T-helper 1 cell treated with Interleukin-12 subunit alpha and Interleukin-12 subunit beta and Interleukin-4 antibody, amounts not matched to agents 30 μg/mL and 1 μg/mL, for 36 hours (primary cell): ENCODE results near the gene FAM177A1.
"Not testable (repeated sequence)": the region's sequence is repeated elsewhere in the genome, so short reads cannot be mapped to it uniquely, and the experiment has no call there.

ENCODE experiments used
- H3K27ac Mint-ChIP-seq: one replicate; pipeline ENCODE4 v1.8.0; 2021; ENCODE audit warnings: mild to moderate bottlenecking, mixed read lengths
- H3K27me3 Mint-ChIP-seq: one replicate; pipeline ENCODE4 v1.8.0; 2021; ENCODE audit warnings: low read depth, mixed read lengths
- H3K36me3 Mint-ChIP-seq: one replicate; pipeline ENCODE4 v1.8.0; 2021; ENCODE audit warnings: low read depth, mixed read lengths
- H3K4me1 Mint-ChIP-seq: one replicate; pipeline ENCODE4 v1.8.0; 2021; ENCODE audit warnings: low read depth, mixed read lengths
- H3K4me3 Mint-ChIP-seq: one replicate; pipeline ENCODE4 v1.8.0; 2021; ENCODE audit warnings: mild to moderate bottlenecking, moderate library complexity, mixed read lengths
- H3K9me3 Mint-ChIP-seq: one replicate; pipeline ENCODE4 v1.8.0; 2021; ENCODE audit warnings: mixed read lengths

The FAM177A1 gene

DNA sequence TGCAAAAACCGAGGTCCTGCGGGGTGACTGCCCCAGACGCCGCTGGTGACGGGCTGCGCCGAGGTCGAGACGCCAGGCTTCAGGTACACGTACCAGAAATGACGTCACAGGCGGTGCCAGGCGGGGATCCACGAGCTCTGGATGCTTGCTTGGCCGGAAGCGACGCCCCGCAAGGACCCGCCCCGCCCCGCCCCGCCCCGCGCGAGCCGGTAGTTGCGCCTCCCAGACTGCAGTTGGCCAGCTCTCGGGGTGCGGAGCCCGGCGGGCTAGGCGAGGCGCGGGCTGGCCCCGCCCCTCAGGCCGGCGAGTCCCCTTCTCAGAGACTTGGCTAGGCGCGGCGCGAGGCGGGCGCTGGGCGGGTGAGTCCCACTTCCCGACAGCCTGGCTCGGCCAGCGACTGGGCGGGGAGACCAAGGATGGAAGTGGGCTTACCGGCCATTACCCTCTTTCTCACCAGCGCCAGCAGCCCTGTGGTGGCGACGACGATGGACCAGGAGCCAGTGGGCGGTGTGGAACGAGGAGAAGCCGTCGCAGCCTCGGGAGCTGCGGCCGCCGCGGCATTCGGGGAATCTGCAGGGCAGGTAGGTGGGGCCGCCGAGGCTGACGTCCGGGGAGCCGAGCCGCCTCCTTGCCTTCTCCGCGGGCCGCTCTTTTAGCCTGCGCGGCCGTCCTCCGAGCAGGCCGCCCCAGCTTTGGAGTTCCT lies at the start of gene FAM177A1:
Gene FAM177A1, plus strand, starts transcription at position 225 of the 703 bp plus-strand sequence. Its CDS starts 192 bp downstream, at position 417.
- H3K4me1 Mint-ChIP-seq = peaks cover 25% of the 10 kb centered on the region
- no peaks in the 10 kb centered on the region for H3K27me3 Mint-ChIP-seq
- H3K9me3 Mint-ChIP-seq = no peaks in the 10 kb centered on the region
- H3K36me3 Mint-ChIP-seq = peaks cover 15% of the 10 kb centered on the region
- H3K4me3 Mint-ChIP-seq = peak within 1 kb of the TSS; percentile 89
- H3K27ac Mint-ChIP-seq = peak within 1 kb of the TSS; percentile 98

GRCh38 chr14:34997762-34998161 lies 48.3 kb upstream of the FAM177A1 start:
- Mint-ChIP-seq H3K27me3 (no peaks in the 10 kb centered on the region), H3K27ac (no peak overlapping the region), H3K36me3 (peaks cover 10% of the 10 kb centered on the region), H3K4me1 (peaks cover 4% of the 10 kb centered on the region), H3K9me3 (no peaks in the 10 kb centered on the region), H3K4me3 (no peak overlapping the region)

GRCh38 chr14:34999500-34999899 lies 46.6 kb upstream of the FAM177A1 start:
- no peaks in the 10 kb centered on the region for H3K9me3 Mint-ChIP-seq
- peaks cover 3% of the 10 kb centered on the region for H3K4me1 Mint-ChIP-seq
- H3K4me3 Mint-ChIP-seq = no peak overlapping the region
- peaks cover 14% of the 10 kb centered on the region for H3K36me3 Mint-ChIP-seq
- H3K27me3 Mint-ChIP-seq = no peaks in the 10 kb centered on the region
- H3K27ac Mint-ChIP-seq = no peak overlapping the region

DNA sequence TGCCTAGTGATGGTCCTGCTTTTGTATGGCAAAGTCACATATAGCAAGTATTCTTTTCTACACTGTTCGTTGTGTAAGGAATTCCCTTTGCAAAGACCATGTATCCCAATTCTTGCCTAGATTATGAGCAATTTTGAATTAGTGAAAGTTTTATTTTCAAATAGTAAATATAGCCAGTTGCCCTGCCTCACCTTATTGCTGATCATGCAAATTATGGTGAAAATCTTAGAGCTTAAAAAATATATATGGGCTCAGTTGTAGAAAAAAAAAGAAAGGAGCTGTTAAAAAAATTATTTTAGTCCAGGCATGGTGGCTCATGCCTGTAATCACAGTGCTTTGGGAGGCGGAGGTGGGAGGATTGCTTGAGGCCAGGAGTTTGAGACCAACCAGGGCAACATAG lies 44.5 kb upstream of the FAM177A1 start:
- Mint-ChIP-seq H3K27ac (no peak overlapping the region), H3K9me3 (no peaks in the 10 kb centered on the region), H3K4me1 (peaks cover 3% of the 10 kb centered on the region), H3K36me3 (peaks cover 15% of the 10 kb centered on the region), H3K27me3 (no peaks in the 10 kb centered on the region), H3K4me3 (no peak overlapping the region)

DNA sequence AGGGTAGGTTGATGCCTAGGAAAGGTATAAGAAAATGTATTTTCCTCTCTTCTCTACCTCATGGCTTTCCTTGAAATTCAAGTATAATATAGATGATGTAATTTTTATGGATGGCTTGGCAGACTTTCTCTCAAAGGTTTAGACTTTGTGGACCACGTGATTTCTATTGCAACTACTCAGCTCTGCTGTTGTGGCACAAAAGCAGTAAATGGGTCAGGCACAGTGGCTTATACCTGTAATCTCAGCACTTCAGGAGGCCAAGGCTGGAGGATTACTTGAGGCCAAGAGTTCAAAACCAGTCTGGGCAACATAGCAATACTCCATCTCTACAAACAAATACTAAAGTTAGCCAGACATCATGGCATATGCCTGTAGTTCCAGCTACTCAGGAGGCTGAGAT lies 41.2 kb upstream of the FAM177A1 start:
- no peak overlapping the region for H3K27ac Mint-ChIP-seq

GRCh38 chr14:35016568-35016967 lies 29.5 kb upstream of the FAM177A1 start:
- Mint-ChIP-seq H3K36me3 (peaks cover 40% of the 10 kb centered on the region), H3K9me3 (no peaks in the 10 kb centered on the region), H3K27ac (no peak overlapping the region), H3K4me3 (no peak overlapping the region), H3K27me3 (no peaks in the 10 kb centered on the region), H3K4me1 (no peaks in the 10 kb centered on the region)

More for the DNA sequence above, 41.2 kb upstream of the FAM177A1 start:
- Mint-ChIP-seq H3K9me3 (no peaks in the 10 kb centered on the region), H3K36me3 (peaks cover 28% of the 10 kb centered on the region), H3K27me3 (no peaks in the 10 kb centered on the region), H3K4me3 (no peak overlapping the region), H3K4me1 (no peaks in the 10 kb centered on the region)

DNA sequence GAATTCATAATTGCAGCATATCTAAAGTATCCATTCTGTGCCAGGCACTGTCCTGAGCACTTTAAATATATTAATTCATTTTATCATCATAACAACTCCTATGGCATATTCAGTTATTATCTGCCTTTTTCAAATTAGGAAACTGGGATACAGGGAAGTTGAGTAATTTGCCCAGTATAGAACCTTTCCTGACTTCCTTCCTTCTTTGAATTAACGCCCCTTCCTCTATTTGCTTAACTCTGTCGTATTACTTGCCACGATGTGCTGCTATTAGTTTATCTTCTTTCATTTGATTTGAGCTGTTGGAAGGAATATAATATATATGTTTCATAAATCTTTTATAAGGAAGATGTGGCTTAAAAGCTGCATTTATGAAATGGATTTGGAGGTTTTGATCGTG lies 25.4 kb upstream of the FAM177A1 start:
- Mint-ChIP-seq H3K27me3 (no peaks in the 10 kb centered on the region), H3K4me3 (no peak overlapping the region), H3K36me3 (peaks cover 38% of the 10 kb centered on the region), H3K9me3 (no peaks in the 10 kb centered on the region), H3K27ac (no peak overlapping the region), H3K4me1 (no peaks in the 10 kb centered on the region)

DNA sequence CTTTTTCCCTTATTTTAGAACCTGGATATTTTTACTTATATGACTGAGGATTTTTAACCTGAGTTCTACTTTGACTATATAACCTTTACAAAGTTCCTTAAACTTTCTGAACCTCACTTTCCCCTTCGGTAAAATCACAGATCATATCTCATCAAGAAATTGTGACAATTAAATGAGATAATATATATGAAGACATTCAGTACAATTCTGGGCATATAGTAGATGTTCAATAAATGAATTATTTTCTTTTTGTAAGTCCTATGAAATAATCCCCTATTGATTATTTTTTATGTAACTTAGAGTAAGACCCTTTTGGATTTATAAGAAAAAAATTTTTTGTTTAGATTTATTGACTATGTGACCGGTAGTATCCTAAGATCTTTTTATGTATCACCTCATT lies 17.6 kb upstream of the FAM177A1 start:
- peaks cover 32% of the 10 kb centered on the region for H3K36me3 Mint-ChIP-seq
- H3K4me3 Mint-ChIP-seq = no peak overlapping the region
- H3K9me3 Mint-ChIP-seq = peaks cover 3% of the 10 kb centered on the region
- no peaks in the 10 kb centered on the region for H3K27me3 Mint-ChIP-seq
- H3K4me1 Mint-ChIP-seq = no peaks in the 10 kb centered on the region
- H3K27ac Mint-ChIP-seq = no peak overlapping the region

- Mint-ChIP-seq H3K27me3 (no peaks in the 10 kb centered on the region), H3K4me1 (no peaks in the 10 kb centered on the region), H3K27ac (no peak overlapping the region), H3K4me3 (no peak overlapping the region), H3K9me3 (peaks cover 18% of the 10 kb centered on the region), H3K36me3 (peaks cover 40% of the 10 kb centered on the region)
These were observed 13.5 kb upstream of the FAM177A1 start for GRCh38 chr14:35032562-35032961.

- Mint-ChIP-seq H3K36me3 (peaks cover 28% of the 10 kb centered on the region), H3K4me1 (no peaks in the 10 kb centered on the region), H3K9me3 (peaks cover 18% of the 10 kb centered on the region), H3K27me3 (no peaks in the 10 kb centered on the region), H3K27ac (no peak overlapping the region), H3K4me3 (no peak overlapping the region)
These were observed 11.6 kb upstream of the FAM177A1 start for GRCh38 chr14:35034440-35034833.

DNA sequence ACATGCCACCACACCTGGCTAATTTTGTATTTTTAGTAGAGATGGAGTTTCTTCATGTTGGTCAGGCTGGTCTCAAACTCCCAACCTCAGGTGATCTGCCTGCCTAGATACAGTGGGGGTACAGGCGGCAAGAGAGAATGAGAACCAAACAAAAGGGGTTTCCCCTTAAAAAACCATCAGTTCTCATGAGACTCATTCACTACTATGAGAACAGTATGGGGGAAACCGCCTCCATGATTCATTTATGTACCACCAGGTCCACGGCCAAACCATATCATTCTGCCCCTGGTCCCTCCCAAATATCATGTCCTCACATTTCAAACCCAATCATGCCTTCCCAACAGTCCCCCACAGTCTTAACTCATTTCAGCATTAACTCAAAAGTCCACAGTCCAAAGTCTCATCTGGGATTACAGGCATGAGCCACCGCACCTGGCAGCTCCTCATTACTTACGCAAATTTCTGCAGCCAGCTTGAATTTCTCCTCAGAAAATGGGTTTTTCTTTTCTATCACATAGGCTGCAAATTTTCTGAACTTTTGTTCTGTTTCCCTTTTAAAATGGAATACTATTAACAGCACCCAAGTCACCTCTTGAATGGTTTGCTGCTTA lies 11.0 kb upstream of the FAM177A1 start:
- H3K36me3 Mint-ChIP-seq = peaks cover 28% of the 10 kb centered on the region
- not testable (repeated sequence) for H3K4me1 Mint-ChIP-seq, H3K27me3 Mint-ChIP-seq

DNA sequence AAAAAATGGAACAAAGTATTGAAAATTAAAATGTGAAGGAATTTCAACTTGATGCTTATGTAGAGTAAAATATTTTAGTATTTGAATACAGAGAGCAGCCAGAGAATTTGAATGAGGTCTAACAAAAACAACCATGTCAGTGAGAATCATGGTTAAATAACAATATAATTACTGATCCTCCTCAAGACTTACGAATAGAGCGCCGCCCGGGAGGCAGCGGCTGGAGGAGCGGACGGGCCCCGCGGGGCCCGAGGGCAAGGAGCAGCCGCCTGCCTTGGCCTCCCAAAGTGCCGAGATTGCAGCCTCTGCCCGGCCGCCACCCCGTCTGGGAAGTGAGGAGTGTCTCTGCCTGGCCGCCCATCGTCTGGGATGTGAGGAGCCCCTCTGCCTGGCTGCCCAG lies 7.8 kb upstream of the FAM177A1 start:
- H3K36me3 Mint-ChIP-seq = peaks cover 18% of the 10 kb centered on the region
- not testable (repeated sequence) for H3K4me1 Mint-ChIP-seq, H3K27ac Mint-ChIP-seq

More for the DNA sequence above, 11.0 kb upstream of the FAM177A1 start:
- not testable (repeated sequence) for H3K4me3 Mint-ChIP-seq, H3K27ac Mint-ChIP-seq
- peaks cover 18% of the 10 kb centered on the region for H3K9me3 Mint-ChIP-seq

GRCh38 chr14:35042632-35043031 lies 3.4 kb upstream of the FAM177A1 start:
- Mint-ChIP-seq H3K27me3 (no peaks in the 10 kb centered on the region), H3K36me3 (no peaks in the 10 kb centered on the region), H3K27ac (no peak overlapping the region), H3K9me3 (no peaks in the 10 kb centered on the region), H3K4me3 (no peak overlapping the region), H3K4me1 (peaks cover 14% of the 10 kb centered on the region)

More for the DNA sequence above, 7.8 kb upstream of the FAM177A1 start:
- H3K4me3 Mint-ChIP-seq, H3K27me3 Mint-ChIP-seq: not testable (repeated sequence)
- peaks cover 16% of the 10 kb centered on the region for H3K9me3 Mint-ChIP-seq

DNA sequence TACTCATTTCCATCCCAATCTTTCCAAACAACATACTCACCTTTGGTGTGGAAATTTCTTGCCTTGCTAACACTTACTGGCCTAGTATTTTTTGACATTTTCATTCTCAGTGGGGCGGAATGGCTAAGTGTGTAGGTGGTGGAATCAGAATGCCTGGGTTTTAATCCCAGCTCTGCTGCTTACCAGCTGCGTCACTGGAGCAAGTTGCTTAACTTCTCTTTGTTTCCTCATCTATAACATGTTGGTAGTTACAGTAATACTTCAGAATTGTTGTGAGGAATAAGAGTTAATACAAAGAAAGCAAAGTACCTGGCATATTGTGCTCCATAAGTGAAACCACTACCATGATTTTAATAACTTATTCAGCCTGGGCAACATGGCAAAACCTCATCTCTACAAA lies 3.0 kb upstream of the FAM177A1 start:
- peaks cover 18% of the 10 kb centered on the region for H3K4me1 Mint-ChIP-seq
- H3K27ac Mint-ChIP-seq = no peak overlapping the region
- no peaks in the 10 kb centered on the region for H3K27me3 Mint-ChIP-seq
- peaks cover 4% of the 10 kb centered on the region for H3K36me3 Mint-ChIP-seq
- H3K4me3 Mint-ChIP-seq = no peak overlapping the region
- no peaks in the 10 kb centered on the region for H3K9me3 Mint-ChIP-seq
